Measurements from ENCODE around the gene TRIM2.

Gene TRIM2

DNA sequence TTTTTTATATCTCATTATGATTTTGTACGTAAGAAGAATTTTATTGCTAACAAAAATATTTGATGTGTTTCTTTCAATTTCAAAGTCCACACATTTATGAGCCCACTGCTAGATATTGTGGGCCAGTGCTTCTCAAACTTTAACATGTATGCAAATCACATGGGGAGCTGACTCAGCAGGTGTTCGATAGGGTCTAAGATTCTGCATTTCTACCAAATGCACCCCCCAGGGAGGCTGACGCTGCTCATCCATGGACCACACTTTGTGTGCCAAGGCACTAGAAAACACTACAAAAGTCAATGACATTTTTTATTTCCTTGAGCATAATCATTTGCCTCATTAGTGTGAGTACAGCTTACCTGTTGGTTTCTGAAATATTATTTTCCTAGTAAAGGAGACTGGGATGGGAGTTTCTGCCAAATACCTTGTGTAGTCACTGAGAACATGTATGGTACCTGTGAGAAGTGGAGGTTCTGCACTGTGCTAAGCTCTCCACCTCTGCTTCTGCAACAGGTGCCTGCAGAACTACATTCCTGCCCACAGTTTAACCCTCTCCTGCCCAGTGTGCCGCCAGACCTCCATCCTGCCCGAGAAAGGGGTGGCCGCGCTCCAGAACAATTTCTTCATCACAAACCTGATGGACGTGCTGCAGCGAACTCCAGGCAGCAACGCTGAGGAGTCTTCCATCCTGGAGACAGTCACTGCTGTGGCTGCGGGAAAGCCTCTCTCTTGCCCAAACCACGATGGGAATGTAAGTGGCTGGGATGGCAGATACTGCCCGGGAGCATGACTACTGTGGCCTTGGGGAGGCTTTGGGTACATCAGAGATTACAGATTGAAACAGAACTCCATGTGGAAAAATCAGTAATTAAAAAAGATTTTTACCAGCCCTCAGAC, 71.4 kb downstream of the TRIM2 start:
- no peak overlapping the region for H3K4me3 ChIP-seq (replicated peaks; ENCODE audit: low read depth, low read length)
- TF ChIP-seq, protein P1, sequence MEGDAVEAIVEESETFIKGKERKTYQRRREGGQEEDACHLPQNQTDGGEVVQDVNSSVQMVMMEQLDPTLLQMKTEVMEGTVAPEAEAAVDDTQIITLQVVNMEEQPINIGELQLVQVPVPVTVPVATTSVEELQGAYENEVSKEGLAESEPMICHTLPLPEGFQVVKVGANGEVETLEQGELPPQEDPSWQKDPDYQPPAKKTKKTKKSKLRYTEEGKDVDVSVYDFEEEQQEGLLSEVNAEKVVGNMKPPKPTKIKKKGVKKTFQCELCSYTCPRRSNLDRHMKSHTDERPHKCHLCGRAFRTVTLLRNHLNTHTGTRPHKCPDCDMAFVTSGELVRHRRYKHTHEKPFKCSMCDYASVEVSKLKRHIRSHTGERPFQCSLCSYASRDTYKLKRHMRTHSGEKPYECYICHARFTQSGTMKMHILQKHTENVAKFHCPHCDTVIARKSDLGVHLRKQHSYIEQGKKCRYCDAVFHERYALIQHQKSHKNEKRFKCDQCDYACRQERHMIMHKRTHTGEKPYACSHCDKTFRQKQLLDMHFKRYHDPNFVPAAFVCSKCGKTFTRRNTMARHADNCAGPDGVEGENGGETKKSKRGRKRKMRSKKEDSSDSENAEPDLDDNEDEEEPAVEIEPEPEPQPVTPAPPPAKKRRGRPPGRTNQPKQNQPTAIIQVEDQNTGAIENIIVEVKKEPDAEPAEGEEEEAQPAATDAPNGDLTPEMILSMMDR (IDR thresholded peaks at IDR 0.05; ENCODE audit: low read length, missing control alignments): no peak
- no peak for DNase-seq (ENCODE audit: low read depth)

DNA sequence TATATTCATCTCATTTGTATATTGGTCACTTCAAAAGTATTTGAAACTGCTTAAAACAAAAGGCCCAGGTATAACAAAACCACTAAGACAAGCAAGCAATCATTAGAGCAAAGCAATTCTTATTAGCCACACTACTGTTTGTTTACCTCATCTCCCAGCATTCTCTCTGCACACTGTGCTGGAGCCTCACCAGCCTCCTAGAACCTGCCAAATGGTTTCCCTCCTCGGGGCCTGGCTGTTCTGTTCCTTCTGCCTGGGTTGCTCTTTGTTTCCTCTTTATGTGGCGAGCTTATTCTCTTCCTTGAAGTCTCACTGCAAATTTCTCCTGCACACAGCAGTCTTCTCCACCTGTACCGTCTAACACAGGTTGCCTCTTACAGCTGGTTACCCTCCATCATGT, 72.7 kb downstream of the TRIM2 start:
- DNase-seq (ENCODE audit: low read depth): no peak
- no peak overlapping the region for H3K4me3 ChIP-seq (replicated peaks; ENCODE audit: low read depth, low read length)
- TF ChIP-seq, protein P1 (IDR thresholded peaks at IDR 0.05; ENCODE audit: low read length, missing control alignments): no peak

DNA sequence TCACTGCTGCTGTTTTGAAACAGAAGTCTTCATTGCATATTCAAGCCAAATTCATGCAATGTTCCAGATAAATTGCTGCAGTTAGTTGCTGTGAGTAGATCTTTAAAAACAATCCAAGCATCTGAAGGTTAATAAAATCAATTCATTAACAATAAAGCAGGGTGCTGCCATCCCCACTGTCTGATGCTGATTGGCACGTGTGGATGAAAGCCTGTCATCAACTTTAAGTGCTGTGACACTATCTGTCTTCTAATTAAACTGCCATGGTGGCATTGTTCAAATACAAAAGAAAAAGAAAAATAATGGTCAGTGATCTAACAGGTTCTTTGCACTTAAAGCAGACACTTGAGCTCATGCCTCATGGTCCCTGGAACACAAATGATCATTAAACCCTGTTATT, 77.2 kb downstream of the TRIM2 start:
- H3K4me3 ChIP-seq (replicated peaks; ENCODE audit: low read depth, low read length): no peak overlapping the region
- TF ChIP-seq, protein P1 (IDR thresholded peaks at IDR 0.05; ENCODE audit: low read length, missing control alignments): no peak

DNA sequence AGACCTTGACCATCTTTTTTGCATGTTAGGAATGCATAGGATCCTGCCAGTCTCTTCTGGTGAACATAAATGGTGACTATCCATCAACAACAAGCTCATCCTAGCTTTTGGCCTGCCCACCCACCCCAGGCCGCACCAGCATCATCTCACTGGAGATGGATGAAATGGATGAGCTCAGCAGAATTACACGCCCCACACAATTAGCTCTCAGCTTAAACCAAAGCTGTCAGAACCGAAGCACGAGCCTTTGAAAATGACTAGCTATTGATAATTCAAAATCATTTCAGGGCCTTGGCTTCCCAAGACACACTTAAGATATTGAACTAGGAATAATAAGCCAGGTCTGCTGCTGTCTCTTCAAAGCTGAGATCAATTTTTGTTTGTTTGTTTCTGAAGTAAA, 77.8 kb downstream of the TRIM2 start:
- no peak overlapping the region for H3K4me3 ChIP-seq (replicated peaks; ENCODE audit: low read depth, low read length)
- DNase-seq (ENCODE audit: low read depth): no peak
- TF ChIP-seq, protein P1 (IDR thresholded peaks at IDR 0.05; ENCODE audit: low read length, missing control alignments): no peak

More for the DNA sequence above, 77.2 kb downstream of the TRIM2 start:
- DNase-seq (ENCODE audit: low read depth): no peak

DNA sequence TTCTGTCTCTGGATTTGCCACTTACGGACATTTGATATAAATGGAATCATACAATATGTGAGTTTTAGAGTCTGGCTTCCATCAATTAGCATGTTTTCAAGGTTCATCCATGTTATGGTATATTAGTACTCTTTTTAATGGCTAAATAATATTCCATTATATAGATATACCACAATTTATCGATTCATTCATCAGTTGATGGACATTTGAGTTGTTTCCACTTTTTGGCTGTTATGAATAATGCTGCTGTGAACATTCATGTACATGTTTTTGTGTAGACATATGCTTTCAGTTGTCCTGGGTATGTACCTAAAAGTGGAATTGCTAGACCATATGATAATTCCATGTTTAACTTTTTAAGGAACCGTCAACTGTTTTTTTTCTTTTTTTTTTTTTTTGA, 79.0 kb downstream of the TRIM2 start:
- TF ChIP-seq, protein P1 (IDR thresholded peaks at IDR 0.05; ENCODE audit: low read length, missing control alignments): no peak
- no peak for DNase-seq (ENCODE audit: low read depth)
- H3K4me3 ChIP-seq (replicated peaks; ENCODE audit: low read depth, low read length): no peak overlapping the region

DNA sequence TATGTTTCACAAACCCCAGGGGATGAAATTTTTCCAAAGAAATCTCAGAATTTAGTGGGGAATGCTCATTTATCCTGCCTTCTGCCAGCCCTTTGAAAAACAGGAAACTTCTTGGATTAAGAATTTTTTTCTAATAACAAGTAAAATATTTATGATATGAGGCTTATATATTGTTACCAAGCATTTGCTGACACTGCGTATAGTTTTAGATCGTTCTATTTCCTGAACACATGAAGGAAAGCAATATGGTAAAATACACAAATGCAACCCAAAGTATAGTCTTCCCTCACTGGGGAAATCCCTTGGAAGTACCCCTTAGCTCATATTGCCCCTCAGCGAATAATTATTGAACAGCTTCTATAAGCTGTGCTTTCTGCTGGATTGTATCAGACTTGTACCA, 85.9 kb downstream of the TRIM2 start:
- no peak for DNase-seq (ENCODE audit: low read depth)
- H3K4me3 ChIP-seq (replicated peaks; ENCODE audit: low read depth, low read length): no peak overlapping the region
- TF ChIP-seq, protein P1 (IDR thresholded peaks at IDR 0.05; ENCODE audit: low read length, missing control alignments): no peak

DNA sequence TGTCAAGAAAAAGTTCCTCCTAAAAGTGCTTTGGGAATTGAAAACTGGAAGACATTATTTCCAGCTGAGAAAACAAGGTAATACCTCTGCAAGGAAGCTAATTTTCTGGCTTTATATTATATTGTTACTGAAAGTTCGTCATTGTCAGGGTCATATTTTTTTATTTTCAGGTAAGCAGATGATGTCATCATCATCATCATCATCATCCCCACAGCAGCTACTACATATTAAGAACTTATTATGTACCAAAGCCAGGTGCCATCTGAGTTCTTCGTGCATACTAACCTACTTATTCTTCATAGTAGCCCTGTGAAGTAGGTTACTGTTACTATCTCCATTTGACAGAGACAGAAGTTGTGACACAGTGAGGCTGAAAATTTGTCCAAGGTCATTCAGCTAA, 87.3 kb downstream of the TRIM2 start:
- DNase-seq (ENCODE audit: low read depth): no peak
- no peak overlapping the region for H3K4me3 ChIP-seq (replicated peaks; ENCODE audit: low read depth, low read length)
- TF ChIP-seq, protein P1 (IDR thresholded peaks at IDR 0.05; ENCODE audit: low read length, missing control alignments): no peak
